Glutamatergic neuron (in vitro differentiated cells): ENCODE measurements around the gene TSPAN12. TPM values are rescaled to one million over a fixed set of nuclear protein-coding genes. Genes with fewer than 3 reads are reported as not detected.
A peak's percentile ranks its signal among the peaks of the same experiment; 100 is the strongest.
"Not testable (repeated sequence)": the region's sequence is repeated elsewhere in the genome, so short reads cannot be mapped to it uniquely, and the experiment has no call there.

Experiments
- DNase-seq: peaks from one replicate; pipeline ENCODE4 v3.0.0; 2022
- H3K27ac Mint-ChIP-seq: one replicate; pipeline ENCODE4 v1.8.0; 2020; ENCODE audit warnings: mild to moderate bottlenecking, mixed read lengths, inconsistent platforms; ENCODE audit not compliant: unreplicated experiment
- H3K27me3 Mint-ChIP-seq: one replicate; pipeline ENCODE4 v1.8.0; 2020; ENCODE audit warnings: mild to moderate bottlenecking, moderate library complexity, mixed read lengths, inconsistent platforms; ENCODE audit not compliant: unreplicated experiment
- H3K36me3 Mint-ChIP-seq: one replicate; pipeline ENCODE4 v1.8.0; 2020; ENCODE audit warnings: mild to moderate bottlenecking, mixed read lengths, inconsistent platforms; ENCODE audit not compliant: unreplicated experiment
- H3K4me1 Mint-ChIP-seq: one replicate; pipeline ENCODE4 v1.8.0; 2020; ENCODE audit warnings: mild to moderate bottlenecking, low read depth, mixed read lengths, inconsistent platforms; ENCODE audit not compliant: unreplicated experiment
- H3K4me3 Mint-ChIP-seq: one replicate; pipeline ENCODE4 v1.8.0; 2020; ENCODE audit warnings: mild to moderate bottlenecking, mixed read lengths, inconsistent platforms; ENCODE audit not compliant: unreplicated experiment
- H3K9me3 Mint-ChIP-seq: one replicate; pipeline ENCODE4 v1.8.0; 2020; ENCODE audit warnings: mild to moderate bottlenecking, moderate library complexity, mixed read lengths, inconsistent platforms; ENCODE audit not compliant: unreplicated experiment
- CTCF ChIP-seq: fragments of 200-600 bp; sonication (generic); IDR thresholded peaks from one replicate; pipeline ENCODE4 v1.5.0; 2021; ENCODE audit not compliant: partially characterized antibody, unreplicated experiment
- long read RNA-seq: library from polyadenylated mRNA; unstranded; transcript quantifications from one replicate; pipeline ENCODE4 v2.0.0, GENCODE V29; 2020; ENCODE audit not compliant: unreplicated experiment
- total RNA-seq: library from RNA; stranded (reverse); fragmentation: NEBNext Ultra II Directional; extraction: Animal tissue kit (Norgen Biotek cat#: 25700); gene quantifications from one replicate; pipeline ENCODE4 v1.2.1, GENCODE V29; 2021; ENCODE audit not compliant: unreplicated experiment

TSPAN12 gene
- 6.0 TPM for total RNA-seq
- long read RNA-seq, transcript TSPAN12-201 (8 exons, 2,798 nt): major isoform, 9 of 10 reads
- long read RNA-seq, partial matches to known transcripts: 0 of 10 reads
- long read RNA-seq, other reads (novel, unspliced or antisense): 1 of 10 reads

DNA sequence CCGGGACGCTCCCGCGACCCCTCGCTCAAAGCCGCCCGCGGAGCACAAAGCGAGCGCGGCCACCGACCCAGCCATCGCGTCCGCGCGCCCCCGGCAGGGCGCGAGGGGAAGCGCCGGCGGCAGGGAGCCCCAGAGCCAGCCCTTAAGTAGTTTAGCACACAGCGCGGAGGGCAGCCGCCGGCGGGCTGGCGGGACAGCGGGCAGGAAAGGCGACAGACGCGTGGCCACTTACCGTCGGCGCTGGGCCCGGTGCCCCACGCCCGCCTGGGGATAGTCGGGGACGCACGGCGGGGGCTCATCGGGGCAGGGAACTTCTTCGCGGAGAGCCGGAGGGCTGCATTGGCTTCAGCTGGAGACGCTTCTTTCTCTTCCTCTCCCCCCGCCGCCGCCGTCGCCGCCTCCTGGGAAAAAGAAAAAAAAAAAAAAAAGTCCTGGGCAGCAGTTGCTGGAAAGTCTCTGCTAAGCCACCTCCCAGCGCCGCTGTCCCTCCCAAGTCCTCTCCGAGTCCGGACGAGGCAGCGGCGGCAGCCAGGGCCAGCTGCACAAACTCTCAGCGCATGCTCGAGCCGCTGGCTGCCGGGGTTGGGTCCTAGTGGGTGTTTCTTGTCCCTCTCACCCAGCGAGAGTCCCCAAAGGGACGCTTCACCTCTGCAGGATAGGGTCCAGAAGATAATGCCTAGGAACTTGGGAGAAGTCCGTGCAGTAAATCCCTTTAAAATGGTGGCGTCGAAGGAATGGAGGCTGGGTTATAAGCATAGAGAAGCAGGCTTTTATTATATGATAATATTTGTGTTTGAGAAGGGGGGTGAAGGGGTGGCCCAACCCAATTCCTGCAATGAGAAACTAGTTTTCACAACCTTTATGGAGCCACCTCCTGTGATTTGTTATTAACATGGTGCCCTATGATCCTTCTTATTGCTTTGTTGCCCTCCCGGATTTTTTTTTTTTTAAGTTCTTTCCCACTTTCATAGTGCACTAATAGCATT, at the start of gene TSPAN12:
Gene TSPAN12 (minus strand): TSS at position 557 of the 986 bp plus-strand sequence. CDS start 1,381 bp downstream, outside the sequence.
- Mint-ChIP-seq H3K27ac (peak within 1 kb of the TSS; percentile 86), H3K36me3 (no peaks in the 10 kb centered on the region), H3K4me3 (peak within 1 kb of the TSS; percentile 96), H3K27me3 (peaks cover 2% of the 10 kb centered on the region), H3K4me1 (peaks cover 8% of the 10 kb centered on the region), H3K9me3 (peaks cover 8% of the 10 kb centered on the region)
- DNase-seq: peak; percentile 88
- peak; percentile 80 for TF ChIP-seq CTCF

GRCh38 chr7:120898715-120899499, 41.0 kb upstream of the TSPAN12 start:
- Mint-ChIP-seq H3K27ac (no peak overlapping the region), H3K4me3 (no peak overlapping the region), H3K27me3 (peaks cover 3% of the 10 kb centered on the region), H3K9me3 (peaks cover 12% of the 10 kb centered on the region), H3K4me1 (no peaks in the 10 kb centered on the region), H3K36me3 (peaks cover 16% of the 10 kb centered on the region)
- DNase-seq: no peak
- no peak for TF ChIP-seq CTCF

GRCh38 chr7:120895253-120895652, 37.3 kb upstream of the TSPAN12 start:
- H3K27ac Mint-ChIP-seq, DNase-seq, H3K27me3 Mint-ChIP-seq, H3K4me1 Mint-ChIP-seq, H3K4me3 Mint-ChIP-seq: not testable (repeated sequence)
- Mint-ChIP-seq H3K9me3 (peaks cover 18% of the 10 kb centered on the region), H3K36me3 (peaks cover 35% of the 10 kb centered on the region)

DNA sequence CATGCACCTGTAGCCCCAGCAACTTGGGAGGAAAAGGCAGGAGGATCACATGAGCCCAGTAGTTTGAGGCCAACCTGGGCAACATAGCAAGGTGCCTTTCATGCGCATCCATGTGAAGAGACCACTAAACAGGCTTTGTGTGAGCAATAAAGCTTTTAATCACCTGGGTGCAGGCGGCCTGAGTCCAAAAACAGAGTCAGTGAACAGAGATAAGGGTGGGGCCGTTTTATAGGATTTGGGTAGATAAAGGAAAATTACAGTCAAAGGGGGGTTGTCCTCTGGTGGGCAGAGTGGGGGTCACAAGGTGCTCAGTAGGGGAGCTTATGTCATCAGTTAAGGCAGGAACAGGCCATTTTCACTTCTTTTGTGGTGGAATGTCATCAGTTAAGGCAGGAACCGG, 27.7 kb upstream of the TSPAN12 start:
- H3K4me1 Mint-ChIP-seq, H3K4me3 Mint-ChIP-seq, H3K27me3 Mint-ChIP-seq, DNase-seq, H3K27ac Mint-ChIP-seq: not testable (repeated sequence)
- Mint-ChIP-seq H3K9me3 (peaks cover 11% of the 10 kb centered on the region), H3K36me3 (peaks cover 11% of the 10 kb centered on the region)

DNA sequence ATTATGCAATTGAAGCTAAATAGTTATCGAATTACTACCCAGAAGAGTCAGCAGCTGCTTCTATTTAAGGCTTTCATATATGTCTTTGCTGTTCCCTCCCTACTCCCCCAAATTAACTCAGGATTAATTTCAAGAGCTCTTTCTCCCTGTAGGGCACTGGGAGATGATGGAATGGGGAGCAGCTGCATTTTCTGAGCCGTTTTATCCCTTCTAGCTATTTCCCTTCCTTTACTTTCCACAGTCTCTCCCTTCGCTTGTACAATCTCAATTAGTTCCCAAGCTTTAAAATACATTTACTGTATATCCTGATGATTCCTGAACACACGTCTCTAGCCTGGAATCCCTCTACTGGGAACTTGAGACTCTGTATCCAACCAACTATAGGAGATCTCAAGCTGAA, 19.8 kb upstream of the TSPAN12 start:
- DNase-seq: no peak
- no peaks in the 10 kb centered on the region for H3K36me3 Mint-ChIP-seq
- peaks cover 29% of the 10 kb centered on the region for H3K4me1 Mint-ChIP-seq
- H3K27me3 Mint-ChIP-seq: no peaks in the 10 kb centered on the region
- TF ChIP-seq CTCF: no peak
- H3K9me3 Mint-ChIP-seq: peaks cover 5% of the 10 kb centered on the region
- no peak overlapping the region for H3K27ac Mint-ChIP-seq
- no peak overlapping the region for H3K4me3 Mint-ChIP-seq
